Vagina (tissue), 2 donors: ENCODE results near the gene GOLIM4. TPM values are rescaled to one million over a fixed set of nuclear protein-coding genes. Genes with fewer than 3 reads are reported as not detected.

ENCODE experiments used
- DNase-seq, 2 donors: peaks; one replicate each; pipeline ENCODE4 v3.0.0-alpha.2; 2017; ENCODE audit errors: extremely low spot score in 2 of 2
- H3K27ac ChIP-seq: fragments of 200-600 bp; sonication (generic); one replicate; pipeline ENCODE4 v1.5.1; 2019
- H3K27me3 ChIP-seq: fragments of 200-600 bp; sonication (generic); one replicate; pipeline ENCODE4 v1.5.1; 2019
- H3K36me3 ChIP-seq, 2 donors: fragments of 200-600 bp; sonication (generic); one replicate each; pipeline ENCODE4 v1.5.1; 2017 to 2019
- H3K4me1 ChIP-seq: fragments of 200-600 bp; sonication (generic); one replicate; pipeline ENCODE4 v1.5.1; 2019
- H3K4me3 ChIP-seq, 2 donors: fragments of 200-600 bp; sonication (generic); 1 replicate in 1 of 2; 2 replicates in 1 of 2; pipeline ENCODE4 v1.5.1; 2016 to 2019
- H3K9me3 ChIP-seq: fragments of 200-600 bp; sonication (generic); one replicate; pipeline ENCODE4 v1.5.1; 2019
- POLR2A ChIP-seq, 2 donors: fragments of 450-650 bp; IDR thresholded peaks; one replicate each; pipeline ENCODE4 v1.6.1; 2017; ENCODE audit warnings: antibody characterized with exemption in 2 of 2, mild to moderate bottlenecking in 2 of 2, moderate library complexity in 2 of 2
- POLR2AphosphoS5 ChIP-seq, 2 donors: sonication (generic); formaldehyde crosslinking; IDR thresholded peaks; one replicate each; pipeline ENCODE4 v1.9.0; 2017; ENCODE audit warnings: antibody characterized with exemption in 2 of 2, mild to moderate bottlenecking in 2 of 2, low read depth in 1 of 2; ENCODE audit not compliant: insufficient read depth in 1 of 2
- intact Hi-C: fragments of 100-400 bp; cut with DNase I; formaldehyde crosslinking; loops from one replicate; pipeline ENCODE4 v1.15.1; 2023
- total RNA-seq: library from RNA; depleted of rRNA; stranded (reverse); fragments of >200 nt; gene quantifications from one replicate; pipeline ENCODE4 v1.2.3, GENCODE V29; 2016
- TF ChIP-seq, protein P1 (sequence below), 3 experiments: fragments of 450-650 bp in 2 of 3; fragments of 200-600 bp in 1 of 3; sonication (generic) in 1 of 3; IDR thresholded peaks; one replicate each; pipeline ENCODE4 v1.5.1; 2017 to 2019; ENCODE audit warnings: antibody characterized with exemption in 3 of 3, mild to moderate bottlenecking in 2 of 3, moderate library complexity in 2 of 3

Gene GOLIM4
- total RNA-seq, 1 donor from 2014 or later, result 36.8 TPM

DNA sequence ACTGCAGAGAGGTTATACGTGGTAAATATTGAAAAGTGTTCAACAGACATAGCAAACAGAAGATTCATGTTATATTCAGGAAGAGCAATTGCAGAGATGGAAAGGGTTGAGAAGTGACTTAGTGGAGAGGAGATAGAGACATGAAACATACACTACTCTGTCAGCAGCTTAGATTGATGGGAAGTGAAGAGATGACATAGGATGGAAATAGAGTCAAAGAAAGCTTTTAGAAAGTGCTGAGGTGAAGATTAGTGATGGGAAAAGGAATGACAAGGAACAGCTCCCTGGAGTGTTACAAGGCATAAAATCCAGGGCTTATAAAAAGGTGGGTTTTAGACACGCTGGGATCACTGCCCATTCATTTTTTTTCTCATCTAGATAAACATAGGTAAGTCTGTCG is 17.2 kb upstream of the GOLIM4 start:
- peaks cover 5% of the 10 kb centered on the region for H3K4me1 ChIP-seq
- no peak overlapping the region for H3K27ac ChIP-seq
- H3K9me3 ChIP-seq, result no peaks in the 10 kb centered on the region
- H3K36me3 ChIP-seq, result no peaks in the 10 kb centered on the region
- intact Hi-C loops, result no loop called here
- no peak for TF ChIP-seq POLR2A (IDR thresholded peaks at IDR 0.05)
- no peak for TF ChIP-seq POLR2AphosphoS5 (IDR thresholded peaks at IDR 0.05; ENCODE audit: insufficient read depth in 1 of 2, low read depth in 1 of 2)
- TF ChIP-seq, protein P1, sequence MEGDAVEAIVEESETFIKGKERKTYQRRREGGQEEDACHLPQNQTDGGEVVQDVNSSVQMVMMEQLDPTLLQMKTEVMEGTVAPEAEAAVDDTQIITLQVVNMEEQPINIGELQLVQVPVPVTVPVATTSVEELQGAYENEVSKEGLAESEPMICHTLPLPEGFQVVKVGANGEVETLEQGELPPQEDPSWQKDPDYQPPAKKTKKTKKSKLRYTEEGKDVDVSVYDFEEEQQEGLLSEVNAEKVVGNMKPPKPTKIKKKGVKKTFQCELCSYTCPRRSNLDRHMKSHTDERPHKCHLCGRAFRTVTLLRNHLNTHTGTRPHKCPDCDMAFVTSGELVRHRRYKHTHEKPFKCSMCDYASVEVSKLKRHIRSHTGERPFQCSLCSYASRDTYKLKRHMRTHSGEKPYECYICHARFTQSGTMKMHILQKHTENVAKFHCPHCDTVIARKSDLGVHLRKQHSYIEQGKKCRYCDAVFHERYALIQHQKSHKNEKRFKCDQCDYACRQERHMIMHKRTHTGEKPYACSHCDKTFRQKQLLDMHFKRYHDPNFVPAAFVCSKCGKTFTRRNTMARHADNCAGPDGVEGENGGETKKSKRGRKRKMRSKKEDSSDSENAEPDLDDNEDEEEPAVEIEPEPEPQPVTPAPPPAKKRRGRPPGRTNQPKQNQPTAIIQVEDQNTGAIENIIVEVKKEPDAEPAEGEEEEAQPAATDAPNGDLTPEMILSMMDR (IDR thresholded peaks at IDR 0.05), result no peak
- no peak overlapping the region for H3K4me3 ChIP-seq
- DNase-seq, result no peak
- no peaks in the 10 kb centered on the region for H3K27me3 ChIP-seq

DNA sequence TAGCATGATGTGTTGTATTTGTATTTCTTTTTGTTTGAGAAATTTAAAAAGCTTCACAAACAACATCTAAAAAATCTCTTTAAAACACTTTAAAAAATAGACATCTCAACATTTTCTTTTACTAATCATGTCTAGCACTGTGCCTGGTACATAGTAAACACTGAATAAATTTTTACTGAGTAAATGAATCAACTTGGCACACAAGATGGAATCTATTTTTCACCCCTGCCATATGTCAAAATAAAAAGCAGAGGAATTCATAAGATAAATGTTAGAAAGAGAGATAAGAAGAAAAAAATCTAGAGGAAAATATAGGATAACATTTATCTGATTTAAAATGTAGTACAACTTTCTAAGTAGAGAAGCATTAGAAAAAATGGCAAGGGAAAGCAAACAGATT is 8.6 kb upstream of the GOLIM4 start:
- H3K36me3 ChIP-seq, result no peaks in the 10 kb centered on the region
- no peak for TF ChIP-seq POLR2A (IDR thresholded peaks at IDR 0.05)
- no peak for TF ChIP-seq POLR2AphosphoS5 (IDR thresholded peaks at IDR 0.05; ENCODE audit: insufficient read depth in 1 of 2, low read depth in 1 of 2)
- TF ChIP-seq, protein P1 (IDR thresholded peaks at IDR 0.05), result no peak
- intact Hi-C loops, result no loop called here

DNA sequence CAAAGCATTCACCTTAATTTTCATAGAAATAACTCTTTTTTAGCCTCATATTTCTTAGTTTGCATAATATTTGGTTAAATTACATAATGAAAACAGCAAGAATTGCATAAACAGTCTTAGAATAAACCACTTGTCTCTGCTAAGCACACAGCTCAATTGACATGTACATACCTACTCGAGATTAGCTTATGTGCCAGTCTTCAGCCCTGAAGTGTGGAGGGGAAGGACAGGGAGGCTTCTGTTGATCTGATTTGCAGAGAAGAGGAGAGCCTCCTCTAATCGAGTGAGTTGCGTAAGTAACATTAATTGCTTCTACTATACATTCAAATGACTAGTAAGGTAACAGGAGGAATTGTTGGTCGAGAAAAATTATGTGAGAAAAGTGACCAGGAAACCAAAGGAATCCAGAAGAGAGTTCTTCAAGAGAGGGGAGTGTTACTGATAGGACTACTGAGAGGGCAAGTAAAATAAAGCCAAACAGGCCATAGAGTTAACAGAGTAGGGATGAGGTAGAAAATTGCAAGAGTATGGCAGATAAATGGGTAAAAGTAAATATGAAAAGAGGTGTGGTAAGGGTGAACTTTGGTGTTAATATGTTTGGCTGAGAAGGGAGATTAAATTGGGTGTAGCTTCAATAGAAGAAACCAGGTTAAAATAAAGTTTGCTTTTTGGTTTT is 7.1 kb upstream of the GOLIM4 start:
- no peak overlapping the region for H3K4me3 ChIP-seq
- intact Hi-C loops, result no loop called here
- H3K36me3 ChIP-seq, result no peaks in the 10 kb centered on the region
- H3K9me3 ChIP-seq, result no peaks in the 10 kb centered on the region
- no peaks in the 10 kb centered on the region for H3K4me1 ChIP-seq
- H3K27me3 ChIP-seq, result no peaks in the 10 kb centered on the region
- TF ChIP-seq POLR2A (IDR thresholded peaks at IDR 0.05), result no peak
- TF ChIP-seq, protein P1 (IDR thresholded peaks at IDR 0.05), result no peak
- TF ChIP-seq POLR2AphosphoS5 (IDR thresholded peaks at IDR 0.05; ENCODE audit: insufficient read depth in 1 of 2, low read depth in 1 of 2), result no peak
- H3K27ac ChIP-seq, result no peak overlapping the region
- DNase-seq, result no peak

More for the DNA sequence above, 8.6 kb upstream of the GOLIM4 start:
- Histone ChIP-seq H3K27ac (no peak overlapping the region), H3K9me3 (no peaks in the 10 kb centered on the region), H3K4me3 (no peak overlapping the region), H3K4me1 (no peaks in the 10 kb centered on the region), H3K27me3 (no peaks in the 10 kb centered on the region)
- DNase-seq, result no peak

DNA sequence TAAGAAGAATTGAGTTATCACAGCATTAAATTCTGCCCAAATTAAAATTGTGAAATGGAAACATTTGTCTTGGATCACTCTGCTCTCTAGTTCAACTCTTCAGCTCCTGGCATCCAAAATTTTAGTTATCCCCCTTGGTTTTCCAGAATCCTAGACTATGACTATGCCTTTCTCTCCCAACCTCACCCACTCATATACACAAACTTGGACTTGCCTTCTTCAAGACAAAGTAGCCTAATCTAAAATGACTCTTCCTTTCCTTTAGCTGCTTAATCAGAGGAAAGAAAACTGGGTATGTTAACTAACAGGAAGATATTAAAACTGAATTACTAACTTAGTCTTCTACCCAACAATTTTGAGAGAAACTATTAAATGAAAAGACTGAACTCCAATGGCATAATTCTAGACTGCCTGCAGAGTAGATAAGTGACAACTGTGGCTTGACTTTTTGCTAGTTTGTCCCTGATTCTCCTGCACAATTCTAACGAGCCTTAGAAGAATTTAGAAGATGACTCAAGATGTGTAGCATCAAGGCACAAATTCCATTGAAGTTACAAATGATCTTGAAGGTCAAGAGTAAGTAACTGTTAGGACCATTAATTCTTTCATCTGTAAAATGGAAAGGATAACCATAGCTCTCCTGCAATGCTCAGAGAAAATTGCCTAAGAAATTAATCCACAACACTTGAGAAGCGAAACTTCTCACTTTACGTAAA is 5.2 kb upstream of the GOLIM4 start:
- TF ChIP-seq, protein P1 (IDR thresholded peaks at IDR 0.05), result no peak
- TF ChIP-seq POLR2AphosphoS5 (IDR thresholded peaks at IDR 0.05; ENCODE audit: insufficient read depth in 1 of 2, low read depth in 1 of 2) (no peak), POLR2A (IDR thresholded peaks at IDR 0.05) (no peak)
- no peaks in the 10 kb centered on the region for H3K27me3 ChIP-seq
- H3K9me3 ChIP-seq, result no peaks in the 10 kb centered on the region
- no peaks in the 10 kb centered on the region for H3K36me3 ChIP-seq
- H3K27ac ChIP-seq, result no peak overlapping the region
- intact Hi-C loops, result no loop called here
- DNase-seq, result no peak
- peaks cover 7% of the 10 kb centered on the region for H3K4me1 ChIP-seq
- H3K4me3 ChIP-seq, result no peak overlapping the region

DNA sequence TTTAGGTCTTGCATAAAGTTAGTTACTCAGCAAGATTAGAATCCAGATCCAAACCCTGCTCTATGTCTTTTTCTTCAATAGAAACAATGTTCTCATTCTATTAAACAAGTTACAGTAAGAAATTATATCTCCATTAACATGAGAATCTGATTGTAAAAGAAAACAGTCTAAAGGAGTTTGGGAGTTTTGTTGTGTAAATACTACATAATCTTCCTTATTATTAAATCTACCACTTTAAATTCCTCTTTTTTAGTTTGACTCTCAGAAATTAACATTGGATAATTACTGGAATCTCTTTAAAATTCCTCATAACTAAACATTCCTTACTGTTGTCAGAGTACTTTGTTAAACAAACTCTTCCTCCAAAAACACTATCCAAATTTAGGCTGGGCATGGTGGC is 1.7 kb upstream of the GOLIM4 start:
- Histone ChIP-seq H3K4me3 (no peak overlapping the region), H3K27me3 (no peaks in the 10 kb centered on the region), H3K4me1 (peaks cover 30% of the 10 kb centered on the region), H3K36me3 (no peaks in the 10 kb centered on the region), H3K27ac (no peak overlapping the region), H3K9me3 (no peaks in the 10 kb centered on the region)
- TF ChIP-seq POLR2AphosphoS5 (IDR thresholded peaks at IDR 0.05; ENCODE audit: insufficient read depth in 1 of 2, low read depth in 1 of 2) (no peak), POLR2A (IDR thresholded peaks at IDR 0.05) (no peak)
- TF ChIP-seq, protein P1 (IDR thresholded peaks at IDR 0.05), result no peak
- DNase-seq, result no peak
- intact Hi-C loops, result loop anchor here (5.0 kb wide), 1 partner anchor 65 kb away; no protein-coding TSS in a partner anchor
